GM18498 (cell line): ENCODE data around the gene SGCB.

ENCODE experiments used
- ATAC-seq: cut with Tn5 transposase; IDR thresholded peaks from one replicate; pipeline ENCODE4 v1.9.1; 2021; ENCODE audit warnings: mild to moderate bottlenecking, moderate library complexity; ENCODE audit not compliant: unreplicated experiment

The SGCB gene

GRCh38 chr4:52028970-52029369 lies 9.1 kb downstream of the SGCB start:
- ATAC-seq = no peak

GRCh38 chr4:52019936-52020657 lies 18.0 kb downstream of the SGCB start, which contains the start of gene LRRC66:
Gene LRRC66 (minus strand): TSS chr4:52020363. CDS start chr4:52017613, 2,750 bp downstream.
- no peak for ATAC-seq

GRCh38 chr4:52017814-52018213 lies 20.3 kb downstream of the SGCB start:
- ATAC-seq = no peak

DNA sequence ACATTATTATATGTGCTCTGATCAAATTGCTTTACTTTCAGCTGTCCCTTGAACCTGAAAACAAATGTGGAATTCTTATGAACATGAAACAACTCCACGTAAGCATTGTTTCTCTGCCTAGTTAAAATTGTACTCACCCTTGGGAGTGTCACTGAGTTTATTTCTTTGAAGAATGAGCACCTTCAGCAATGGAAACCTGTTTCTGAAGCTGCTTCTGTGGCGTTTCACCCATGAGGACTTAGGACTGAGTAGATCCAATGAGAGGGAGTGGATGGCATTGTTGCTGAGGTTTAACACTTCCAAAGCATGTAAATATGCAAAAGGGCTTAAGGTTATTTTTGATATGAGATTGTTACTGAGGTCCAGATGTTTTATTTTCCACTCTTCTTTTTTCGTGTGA lies 21.1 kb downstream of the SGCB start:
- ATAC-seq = no peak

DNA sequence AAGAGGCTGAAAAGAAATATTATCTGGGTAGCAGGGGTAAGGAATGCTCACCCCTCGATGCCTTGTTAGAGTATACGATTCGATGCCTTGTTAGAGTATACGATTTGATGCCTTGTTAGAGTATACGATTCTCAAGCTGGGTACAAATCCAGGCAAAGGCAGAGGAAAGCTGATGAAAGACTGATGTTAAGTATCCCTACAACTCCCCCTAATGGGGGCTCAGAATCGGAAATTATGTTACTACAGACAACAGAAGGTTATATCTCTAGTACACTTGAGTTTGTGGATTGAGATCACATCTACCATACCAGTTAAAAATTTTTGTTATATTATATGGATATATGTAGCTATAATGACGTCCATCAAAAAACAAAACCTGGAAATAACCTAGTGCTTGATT lies 22.7 kb downstream of the SGCB start:
- ATAC-seq = no peak

DNA sequence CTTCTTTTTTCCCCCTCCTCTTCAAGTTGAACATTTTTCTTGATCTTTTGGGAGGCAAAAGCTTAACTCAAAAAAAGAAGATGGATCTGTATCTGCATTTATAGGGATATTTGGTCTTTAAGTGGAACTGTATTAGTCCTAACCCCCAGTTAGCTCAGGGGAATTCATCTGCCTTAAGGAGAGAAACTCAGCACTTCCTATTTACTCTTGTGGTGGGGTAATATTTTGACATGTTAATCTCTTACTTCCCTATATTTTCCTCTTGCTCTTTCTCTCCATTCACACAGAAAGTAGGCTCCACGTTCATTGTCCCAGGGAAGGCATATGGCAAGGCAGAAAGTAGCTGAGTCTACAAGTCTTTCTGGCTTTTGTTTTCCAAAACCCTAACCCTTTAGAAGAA lies 23.2 kb downstream of the SGCB start:
- no peak for ATAC-seq

- no peak for ATAC-seq
Observed at GRCh38 chr4:52012651-52013050, 25.4 kb downstream of the SGCB start.

- ATAC-seq = no peak
Observed at GRCh38 chr4:52010986-52011385, 27.1 kb downstream of the SGCB start.

GRCh38 chr4:52006887-52007286 lies 31.2 kb downstream of the SGCB start:
- no peak for ATAC-seq

GRCh38 chr4:52005604-52006273 lies 32.4 kb downstream of the SGCB start:
- ATAC-seq = no peak

DNA sequence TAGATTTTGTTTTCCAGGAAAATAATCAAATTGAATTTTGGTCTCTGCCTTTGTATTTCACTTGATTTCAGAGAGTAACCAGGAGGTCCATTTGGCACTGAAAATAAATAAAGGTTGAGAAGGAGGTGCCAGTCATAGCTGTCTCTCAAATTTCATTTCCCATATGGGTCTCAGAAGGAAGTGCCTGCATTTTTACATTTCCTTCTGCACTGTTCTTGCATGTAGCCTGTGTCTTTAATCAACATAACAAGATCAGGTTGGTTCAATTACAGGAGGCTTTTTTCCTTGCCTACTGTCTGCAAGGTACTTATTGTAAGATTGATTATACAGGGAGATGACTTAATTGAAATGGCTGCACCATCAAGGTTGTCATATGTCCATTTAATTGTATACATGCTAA lies 33.7 kb downstream of the SGCB start:
- ATAC-seq = no peak

- no peak for ATAC-seq
Observed at GRCh38 chr4:52001616-52002015, 36.5 kb downstream of the SGCB start.

GRCh38 chr4:51999250-51999649 lies 38.8 kb downstream of the SGCB start:
- no peak for ATAC-seq

- ATAC-seq = no peak
Observed at GRCh38 chr4:51998837-51999236, 39.3 kb downstream of the SGCB start.

- no peak for ATAC-seq
Observed at GRCh38 chr4:51997647-51998046, 40.5 kb downstream of the SGCB start.

GRCh38 chr4:51995647-51996220 lies 42.4 kb downstream of the SGCB start:
- no peak for ATAC-seq
